GM18511 (cell line): Measurements from ENCODE around the gene CYLC2.

Source experiments
- ATAC-seq: cut with Tn5 transposase; IDR thresholded peaks from one replicate; pipeline ENCODE4 v1.9.1; 2021; ENCODE audit warnings: mild to moderate bottlenecking, moderate library complexity; ENCODE audit not compliant: unreplicated experiment

CYLC2 gene, protein sequence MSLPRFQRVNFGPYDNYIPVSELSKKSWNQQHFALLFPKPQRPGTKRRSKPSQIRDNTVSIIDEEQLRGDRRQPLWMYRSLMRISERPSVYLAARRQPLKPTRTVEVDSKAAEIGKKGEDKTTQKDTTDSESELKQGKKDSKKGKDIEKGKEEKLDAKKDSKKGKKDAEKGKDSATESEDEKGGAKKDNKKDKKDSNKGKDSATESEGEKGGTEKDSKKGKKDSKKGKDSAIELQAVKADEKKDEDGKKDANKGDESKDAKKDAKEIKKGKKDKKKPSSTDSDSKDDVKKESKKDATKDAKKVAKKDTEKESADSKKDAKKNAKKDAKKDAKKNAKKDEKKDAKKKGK

GRCh38 chr9:102995033-102995432 lies at the start of gene CYLC2:
Gene CYLC2 (plus strand): TSS chr9:102995333. CDS start chr9:102995381, 48 bp downstream.
- no peak for ATAC-seq

GRCh38 chr9:102950346-102950745 lies 44.8 kb upstream of the CYLC2 start:
- no peak for ATAC-seq

- no peak for ATAC-seq
Observed at GRCh38 chr9:102966999-102967398, 28.1 kb upstream of the CYLC2 start.

DNA sequence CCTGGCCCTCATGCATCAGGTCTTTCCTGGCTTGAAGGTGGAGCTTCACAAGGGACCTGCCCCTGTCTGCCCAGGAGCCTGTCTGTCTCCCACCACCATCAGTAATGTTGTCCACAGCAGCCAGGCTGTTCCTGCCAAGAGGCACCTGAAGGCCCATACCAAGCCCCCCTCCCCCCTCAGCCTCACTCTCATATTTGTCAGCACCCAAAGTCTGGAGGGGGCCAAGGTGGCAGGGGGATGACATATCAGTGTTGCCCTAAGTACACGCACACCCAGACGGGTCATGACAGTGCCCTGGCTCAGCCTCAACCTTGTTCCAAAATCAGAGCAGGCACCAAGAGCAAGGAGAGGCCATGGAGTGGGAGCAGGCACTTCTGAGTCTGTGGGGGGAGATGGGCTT lies 27.2 kb upstream of the CYLC2 start:
- no peak for ATAC-seq

GRCh38 chr9:102972780-102973179 lies 22.4 kb upstream of the CYLC2 start:
- ATAC-seq, result no peak

DNA sequence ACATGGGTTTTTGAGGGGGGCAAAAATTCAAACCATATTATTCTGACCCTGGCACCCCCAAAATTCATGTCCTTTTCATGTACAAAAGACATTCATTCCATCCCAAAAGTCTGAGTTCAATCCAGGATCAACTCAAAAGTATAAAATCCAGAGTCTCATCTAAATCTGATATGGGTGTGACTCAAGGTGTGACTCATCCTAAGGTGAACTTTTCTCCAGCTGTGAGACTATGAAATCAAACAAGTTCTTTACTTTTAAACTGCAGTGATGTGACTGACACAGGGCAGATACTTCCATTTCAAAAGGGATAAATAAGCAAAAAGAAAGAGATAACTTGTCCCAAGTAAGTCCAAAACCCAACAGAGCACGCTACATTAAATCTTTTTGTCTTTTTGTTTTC lies 20.6 kb upstream of the CYLC2 start:
- ATAC-seq, result no peak

DNA sequence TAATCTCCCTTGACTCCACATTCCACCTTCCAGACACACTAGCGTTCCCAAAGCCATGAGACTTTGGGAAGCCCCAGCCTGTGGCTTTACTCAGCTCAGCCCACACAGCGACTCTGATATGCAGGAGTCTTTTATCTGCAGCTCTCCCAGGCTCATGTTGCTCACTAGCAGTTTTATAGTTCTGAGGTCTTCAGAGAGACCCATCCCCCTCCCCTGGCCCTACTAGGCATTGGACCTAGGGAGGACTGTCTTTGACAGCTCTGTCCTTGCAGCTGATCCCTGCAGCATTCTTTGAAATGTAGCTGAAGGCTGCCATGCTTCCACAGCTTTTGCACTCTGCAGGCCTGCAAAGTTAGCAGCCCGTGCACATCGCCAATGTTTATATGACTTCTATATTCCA lies 19.9 kb upstream of the CYLC2 start:
- no peak for ATAC-seq

DNA sequence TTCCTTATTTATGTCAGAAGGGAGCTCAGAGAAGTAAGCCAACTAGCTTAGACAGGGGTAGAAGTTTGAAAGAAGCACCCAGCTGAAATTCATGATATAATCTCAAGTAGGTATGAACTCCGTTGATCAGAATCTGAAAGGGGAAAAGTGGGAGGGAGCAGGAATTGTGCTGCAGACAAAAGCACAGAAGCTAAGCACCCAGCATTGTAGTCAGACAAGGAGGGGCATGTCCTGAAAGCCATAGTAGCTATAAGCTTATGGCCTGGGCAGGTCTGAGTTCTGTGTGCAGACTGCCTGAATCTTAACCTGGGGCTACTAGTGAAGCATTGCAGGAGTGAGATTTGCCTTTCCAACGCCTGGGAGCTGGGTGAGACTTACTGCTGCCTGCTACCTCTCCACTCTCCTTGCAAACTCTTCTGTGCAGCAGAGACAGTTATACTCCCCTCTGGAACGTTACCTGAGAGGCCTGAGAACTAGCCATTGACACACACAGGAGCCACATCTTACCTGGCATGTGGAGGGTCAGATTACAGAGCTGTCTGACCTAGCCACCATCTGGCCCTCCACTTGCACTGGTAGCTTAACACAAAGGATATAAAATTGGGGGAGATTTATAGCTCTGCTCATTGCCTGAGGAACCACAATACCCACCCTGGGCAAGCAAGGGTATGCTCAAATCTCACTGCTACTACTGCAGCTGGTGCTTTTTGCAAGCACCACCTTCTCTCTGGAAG lies 9.8 kb upstream of the CYLC2 start:
- no peak for ATAC-seq

GRCh38 chr9:102986425-102986824 lies 8.7 kb upstream of the CYLC2 start:
- ATAC-seq, result no peak

- ATAC-seq, result no peak
Observed at GRCh38 chr9:103003689-103004088, 8.6 kb downstream of the CYLC2 start.

DNA sequence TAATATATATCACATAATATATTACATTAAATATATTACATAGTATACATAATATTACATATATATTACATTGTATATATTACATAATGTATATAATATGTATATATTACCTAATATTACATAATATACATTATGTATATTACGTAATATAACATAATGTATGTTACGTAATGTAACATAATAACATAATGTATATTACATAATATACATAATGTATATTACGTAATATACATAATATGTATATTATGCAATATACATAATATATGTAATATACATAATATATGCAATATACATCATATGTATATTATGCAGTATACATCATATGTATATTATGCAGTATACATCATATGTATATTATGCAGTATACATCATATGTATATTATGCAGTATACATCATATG lies 19.1 kb downstream of the CYLC2 start:
- ATAC-seq, result no peak

DNA sequence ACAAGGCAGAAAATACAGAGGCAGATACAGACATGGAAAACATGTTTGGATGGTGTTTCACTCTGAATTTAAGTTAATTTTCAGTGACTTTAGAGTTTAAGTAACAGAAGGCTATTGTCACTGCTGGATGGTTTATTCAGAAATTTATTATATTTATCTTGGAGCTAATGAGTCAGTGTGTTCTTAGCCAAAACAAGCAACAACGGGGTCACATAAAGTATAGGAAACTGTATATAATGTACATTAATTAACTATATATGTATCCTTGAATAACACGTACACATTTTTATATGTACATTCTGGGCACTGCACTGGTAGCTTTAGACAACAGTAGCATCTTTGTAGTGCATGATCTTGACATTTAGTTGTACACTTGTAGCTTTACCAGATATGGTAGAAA lies 30.7 kb downstream of the CYLC2 start:
- no peak for ATAC-seq

DNA sequence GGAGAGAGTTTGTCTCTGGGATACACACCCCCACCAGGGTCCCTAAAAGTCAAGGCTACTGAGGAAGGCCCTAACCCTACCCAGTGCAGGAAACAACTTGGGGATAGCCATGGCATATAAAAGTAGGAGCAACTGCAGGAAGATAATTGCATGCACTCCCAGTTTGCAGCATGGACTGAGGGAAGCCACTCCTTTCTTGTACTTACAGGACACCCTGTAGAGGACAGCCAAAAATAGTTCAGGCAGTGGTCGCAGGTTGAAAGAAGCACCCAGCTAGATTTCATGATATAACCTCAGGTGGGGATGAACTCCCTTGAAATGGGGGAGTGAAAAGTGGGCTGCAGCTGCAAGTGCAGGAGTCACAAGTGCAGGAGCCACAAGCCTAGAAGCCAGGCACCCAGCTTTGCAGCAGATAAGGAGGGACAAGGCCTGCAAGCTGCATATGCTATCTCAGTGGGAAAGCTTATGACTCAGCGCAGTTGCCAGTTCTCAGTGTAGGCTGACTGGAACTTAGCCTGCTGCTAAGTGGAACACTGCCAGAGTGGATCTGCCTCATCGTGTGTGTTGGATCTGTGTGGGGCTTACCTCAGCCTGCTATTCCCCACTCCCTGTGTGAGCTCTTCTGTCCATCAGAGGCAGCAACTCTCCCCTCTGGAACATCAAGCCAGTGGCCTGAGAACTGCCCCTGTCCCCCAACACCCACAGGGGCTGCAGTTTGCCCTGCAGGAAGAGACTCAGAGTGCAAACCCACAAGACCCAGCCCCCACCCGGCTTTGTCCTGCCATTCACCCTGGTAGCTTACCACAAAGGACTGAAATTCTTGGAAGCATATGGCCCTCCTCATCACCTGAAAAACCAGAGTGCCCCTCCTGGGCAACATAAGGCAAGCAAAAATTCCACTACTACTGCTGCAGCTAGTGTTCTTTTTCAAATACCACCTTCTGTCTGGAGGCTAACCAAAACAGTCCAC lies 42.7 kb downstream of the CYLC2 start:
- ATAC-seq, result no peak

GRCh38 chr9:103041961-103042360 lies 46.8 kb downstream of the CYLC2 start:
- ATAC-seq, result no peak
